K562 (cell line): Measurements from ENCODE around the gene LRCOL1. TPM values are rescaled to one million over a fixed set of nuclear protein-coding genes. Genes with fewer than 3 reads are reported as not detected.
A peak's percentile ranks its signal among the peaks of the same experiment; 100 is the strongest.

ENCODE experiments used
- ATAC-seq: fragments of 200-7000 bp; cut with Tn5 transposase; 3 replicates; pipeline ENCODE4 v1.9.1; 2020; ENCODE audit warnings: moderate library complexity
- BruUV-seq: library from RNA; stranded (reverse); fragments of 400-500 nt; replicated peaks from 2 replicates; lab custom pipeline; 2021; lab: Mats Ljungman, UMichigan
- CTCF ChIA-PET: fragments of 300-600 bp; formaldehyde crosslinking; extraction: SDS; loops from one replicate; lab custom pipeline; 2021; ENCODE audit warnings: low intra/inter-chr PET ratio; lab: Yijun Ruan, JAX
- POLR2A ChIA-PET: fragments of 300-600, 350-650 bp; sonication (Branson Sonifier 250); formaldehyde crosslinking; extraction: SDS; loops from one replicate; lab custom pipeline; 2021; ENCODE audit warnings: antibody characterized with exemption, inconsistent platforms; lab: Yijun Ruan, JAX
- DNase-seq, 4 experiments: peaks; one replicate each; pipeline versions ENCODE4 v3.0.0 to v3.0.0-alpha.2; 2011 to 2018; ENCODE audit warnings: low spot score in 3 of 4, mixed read lengths in 3 of 4; ENCODE audit errors: extremely low read depth in 1 of 4
- FAIRE-seq: peaks from 2 replicates; lab custom pipeline; 2011; peaks lifted over from hg19 to GRCh38; lab: Jason Lieb, UNC
- H2AFZ ChIP-seq: 2 replicates; pipeline ENCODE4 v1.6.0; 2011; ENCODE audit warnings: low read depth, low read length, control low read depth, inconsistent platforms
- H3K27ac ChIP-seq: fragments of 200-600 bp; 3 replicates; pipeline ENCODE4 v1.8.0; 2011; ENCODE audit warnings: low read depth, mild to moderate bottlenecking, control low read depth, inconsistent platforms, low read length, moderate library complexity, mixed read lengths; ENCODE audit errors: extremely low read depth
- H3K27me3 ChIP-seq, 2 experiments: fragments of 300-600 bp in 1 of 2; 2 replicates in 1 of 2; 3 replicates in 1 of 2; pipeline versions ENCODE4 v1.6.0 to v1.8.0; 2011; ENCODE audit warnings: inconsistent platforms in 2 of 2, low read length in 2 of 2, mild to moderate bottlenecking in 1 of 2, mixed read lengths in 1 of 2, moderate library complexity in 1 of 2; ENCODE audit not compliant: control insufficient read depth in 2 of 2, insufficient read depth in 2 of 2
- H3K36me3 ChIP-seq: fragments of 300-600 bp; 3 replicates; pipeline ENCODE4 v1.8.0; 2011; ENCODE audit warnings: mild to moderate bottlenecking, low read length, inconsistent platforms; ENCODE audit not compliant: control insufficient read depth, insufficient read depth
- H3K4me1 ChIP-seq, 2 experiments: fragments of 200-600 bp in 1 of 2; replicated peaks in 1 of 2; 2 replicates in 1 of 2; 3 replicates in 1 of 2; pipeline versions ENCODE4 v1.5.1 to v1.8.0; 2011; ENCODE audit warnings: inconsistent platforms in 2 of 2, low read length in 2 of 2, mild to moderate bottlenecking in 1 of 2, mixed read lengths in 1 of 2, moderate library complexity in 1 of 2; ENCODE audit not compliant: control insufficient read depth in 2 of 2, insufficient read depth in 2 of 2
- H3K4me2 ChIP-seq: 2 replicates; pipeline ENCODE4 v1.6.1; 2011; ENCODE audit warnings: low read length, control low read depth, inconsistent platforms, mixed read lengths; ENCODE audit not compliant: insufficient read depth
- H3K4me3 ChIP-seq: fragments of 200-600 bp; sonication (generic), shearing (Covaris generic); 2 replicates; pipeline ENCODE4 v1.5.1; 2016; ENCODE audit warnings: control low read depth, inconsistent platforms
- H3K79me2 ChIP-seq: fragments of 200-600 bp; 3 replicates; pipeline ENCODE4 v1.8.0; 2011; ENCODE audit warnings: low read length, inconsistent platforms; ENCODE audit not compliant: control insufficient read depth, insufficient read depth
- H3K9ac ChIP-seq, 2 experiments: 2 replicates each; pipeline versions ENCODE4 v1.6.0 to v1.6.1; 2011; ENCODE audit warnings: low read depth in 2 of 2, low read length in 2 of 2, control low read depth in 1 of 2, inconsistent platforms in 1 of 2, mild to moderate bottlenecking in 1 of 2, mixed read lengths in 1 of 2; ENCODE audit not compliant: insufficient read depth in 1 of 2
- H3K9me1 ChIP-seq: one replicate; pipeline ENCODE4 v1.6.0; 2011; ENCODE audit warnings: inconsistent platforms, mild to moderate bottlenecking, low read length, moderate library complexity; ENCODE audit not compliant: control insufficient read depth, insufficient read depth
- H3K9me3 ChIP-seq: replicated peaks from 2 replicates; pipeline ENCODE4 v1.5.1; 2011; ENCODE audit warnings: low read depth, low read length, inconsistent platforms; ENCODE audit not compliant: control insufficient read depth, insufficient read depth
- H4K20me1 ChIP-seq: replicated peaks from 2 replicates; pipeline ENCODE4 v1.6.1; 2011; ENCODE audit warnings: low read length, inconsistent platforms, mixed read lengths; ENCODE audit not compliant: control insufficient read depth, insufficient read depth
- ETS1 ChIP-seq: conservative IDR thresholded peaks from 2 replicates; pipeline ENCODE4 v1.6.1; 2011; ENCODE audit warnings: low read depth, mild to moderate bottlenecking, low read length; ENCODE audit not compliant: control insufficient read depth
- NFATC3 ChIP-seq: fragments of 450-650 bp; IDR thresholded peaks from 2 replicates; pipeline ENCODE4 v1.6.1; 2017; ENCODE audit warnings: mild to moderate bottlenecking
- POLR2A ChIP-seq: fragments of 450-650 bp; conservative IDR thresholded peaks from 2 replicates; pipeline ENCODE4 v1.6.1; 2016
- POLR2G ChIP-seq: fragments of 200-400 bp; formaldehyde crosslinking; IDR thresholded peaks from 2 replicates; pipeline ENCODE4 v1.6.1; 2017; ENCODE audit warnings: low read depth, mild to moderate bottlenecking, antibody characterized with exemption, low read length, moderate library complexity
- ZBTB33 ChIP-seq: sonication (generic); formaldehyde crosslinking; IDR thresholded peaks from 2 replicates; pipeline ENCODE4 v1.8.1; 2023; ENCODE audit warnings: mild to moderate bottlenecking, missing genetic modification reagents
- WGBS: fragments of 100-300 bp; shearing (Covaris generic); methylation state at CpG from one replicate; pipeline ENCODE4 v1.1.6; 2016; ENCODE audit warnings: low coverage, mixed read lengths; ENCODE audit not compliant: insufficient coverage; ENCODE audit errors: missing lambda C conversion rate; 5-methylcytosine and 5-hydroxymethylcytosine counted together
- in situ Hi-C: fragments of 300-500 bp; cut with MboI; formaldehyde crosslinking; loops from 4 replicates; pipeline ENCODE4 v1.15.0; 2018; ENCODE audit warnings: inconsistent platforms, mixed read lengths
- intact Hi-C: fragments of 100-400 bp; cut with micrococcal nuclease; formaldehyde crosslinking; loops from 2 replicates; pipeline ENCODE4 v1.14.2; 2022
- polyA plus RNA-seq, 8 experiments: library from polyadenylated mRNA; depleted of rRNA in 4 of 8; stranded (reverse) in 5 of 8; unstranded in 3 of 8; fragments of >200 nt; fragmentation: Nextera tagmentation in 2 of 8; fragmentation: Illumina TruSeq in 1 of 8; extraction: Ambion mirVana in 2 of 8; extraction: Trizol in 1 of 8; gene quantifications; 2 replicates each; pipeline versions ENCODE4 v1.2.1 to v1.2.3, GENCODE V29; 2011 to 2014; ENCODE audit warnings: inconsistent platforms in 1 of 8, missing spikeins in 1 of 8
- total RNA-seq, 7 experiments: library from RNA; depleted of rRNA in 6 of 7; stranded (reverse); fragments of >200 nt in 6 of 7; fragmentation: Illumina TruSeq in 2 of 7; extraction: Trizol in 2 of 7; gene quantifications; 2 replicates each; pipeline versions ENCODE4 v1.2.1 to v1.2.3, GENCODE V29; 2011 to 2021; ENCODE audit warnings: low replicate concordance in 1 of 7

The LRCOL1 gene
- total and polyA plus RNA-seq, 9 of the 15 experiments (the other 6 are each of a cell fraction or from before 2014, with no cell fraction given), result not detected

- CTCF ChIA-PET, result no interaction called here
Measured at GRCh38 chr12:132572801-132573760, 37.3 kb downstream of the LRCOL1 start.

GRCh38 chr12:132572106-132572505 lies 38.3 kb downstream of the LRCOL1 start:
- Histone ChIP-seq H3K27me3 (no peaks in the 10 kb centered on the region), H4K20me1 (no peaks in the 10 kb centered on the region; the same call in 1 of the 2 replicates), H3K4me1 (peaks cover 0 to 61% of the 10 kb centered on the region in 2 experiments; a peak in 2 of 5 replicates), H3K9ac (no peak overlapping the region), H2AFZ (no peak overlapping the region), H3K9me3 (no peaks in the 10 kb centered on the region), H3K4me2 (no peak overlapping the region), H3K36me3 (peaks cover 87% of the 10 kb centered on the region; the same call in 2 of the 3 replicates), H3K9me1 (no peaks in the 10 kb centered on the region), H3K27ac (no peak overlapping the region), H3K4me3 (no peak overlapping the region), H3K79me2 (no peaks in the 10 kb centered on the region)
- no peak; the same call in 2 of the 3 replicates for ATAC-seq
- intact Hi-C loops (no loop called here), in situ Hi-C loops (no loop called here)
- no TSS peak for BruUV-seq
- TF ChIP-seq ETS1, result no peak
- TF ChIP-seq ZBTB33 (CRISPR knock-in tag), result peak; percentile 15; the same call in 1 of the 2 replicates
- TF ChIP-seq POLR2A, result 0 out of 2 replicates have a peak, but pooled peaks have one; percentile 19
- peak; percentile 33; the same call in 1 of the 2 replicates for TF ChIP-seq POLR2G
- DNase-seq, result no peak
- POLR2A ChIA-PET, result no interaction called here
- 90% methylated on average over 17 of the region's 26 CpGs for WGBS
- CTCF ChIA-PET, result no interaction called here
- FAIRE-seq, result no peak

More at GRCh38 chr12:132572801-132573760, 37.3 kb downstream of the LRCOL1 start:
- ATAC-seq (no peak), DNase-seq (no peak), FAIRE-seq (no peak)
- POLR2A ChIA-PET, result no interaction called here
- Histone ChIP-seq H3K4me3 (no peak overlapping the region), H3K9ac (no peak overlapping the region; a peak in 1 of 4 replicates), H4K20me1 (no peaks in the 10 kb centered on the region; the same call in 1 of the 2 replicates), H3K9me3 (no peaks in the 10 kb centered on the region), H3K27me3 (no peaks in the 10 kb centered on the region), H3K27ac (no peak overlapping the region), H3K79me2 (no peaks in the 10 kb centered on the region), H3K9me1 (no peaks in the 10 kb centered on the region), H3K4me2 (no peak overlapping the region), H2AFZ (no peak overlapping the region), H3K36me3 (peaks cover 87% of the 10 kb centered on the region; the same call in 2 of the 3 replicates), H3K4me1 (peaks cover 0 to 57% of the 10 kb centered on the region in 2 experiments; a peak in 2 of 5 replicates)
- in situ Hi-C loops, result no loop called here
- peak; percentile 23; the same call in 1 of the 2 replicates for TF ChIP-seq POLR2G
- TF ChIP-seq NFATC3, result no peak
- BruUV-seq, result no TSS peak
- intact Hi-C loops, result no loop called here
- WGBS, result 97% methylated on average over 18 of the region's 36 CpGs
